NCI-H2196 (cell line): ENCODE results near the gene ZNF148.

Experiments
- DNase-seq: peaks from one replicate; lab custom pipeline; 2025; ENCODE audit not compliant: unreplicated experiment; lab: John Stamatoyannopoulos, UW

The ZNF148 gene

DNA sequence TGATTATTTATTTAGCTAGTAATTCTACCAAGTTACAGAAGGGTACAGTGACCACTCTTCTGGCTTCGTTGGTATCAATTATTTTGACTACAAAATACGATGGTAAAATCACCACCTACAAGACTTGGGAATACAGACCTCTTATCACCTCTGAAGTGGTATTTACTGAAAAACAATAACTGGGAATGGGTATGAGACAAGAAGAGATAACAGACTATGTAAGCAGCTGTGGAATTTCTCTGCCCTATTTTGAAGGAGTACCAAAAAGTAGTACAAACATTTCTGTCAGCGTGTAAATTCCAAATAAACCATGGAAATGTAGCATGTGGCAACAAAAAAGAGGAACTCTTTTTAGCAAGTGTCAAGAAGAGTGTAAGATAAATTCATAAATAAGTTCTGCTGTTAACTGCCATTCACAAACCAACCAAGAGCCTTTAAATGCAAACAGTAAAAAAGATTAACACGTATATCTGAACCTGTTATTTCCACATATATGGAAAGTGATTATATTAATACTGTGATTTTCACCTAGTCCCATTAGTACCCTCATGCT, 85.6 kb downstream of the ZNF148 start:
- DNase-seq = no peak

DNA sequence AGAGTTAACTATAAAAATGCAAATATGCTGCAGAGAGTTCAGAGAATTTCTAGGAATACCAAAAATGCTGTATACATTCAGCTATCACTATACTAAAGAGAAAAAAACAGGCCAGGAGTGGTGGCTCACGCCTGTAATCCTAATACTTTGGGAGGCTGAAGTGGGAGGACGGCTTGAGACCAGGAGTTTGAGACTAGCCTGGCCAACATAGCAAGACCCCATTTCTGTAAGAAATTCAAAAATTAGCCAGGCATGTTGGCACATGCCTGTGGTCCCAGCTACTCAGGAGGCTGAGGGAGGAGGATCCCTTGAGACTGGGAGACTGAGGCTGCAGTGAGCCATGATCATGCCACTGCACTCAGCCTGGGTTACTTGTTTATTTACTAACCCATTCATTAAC, 87.9 kb downstream of the ZNF148 start:
- DNase-seq = no peak

DNA sequence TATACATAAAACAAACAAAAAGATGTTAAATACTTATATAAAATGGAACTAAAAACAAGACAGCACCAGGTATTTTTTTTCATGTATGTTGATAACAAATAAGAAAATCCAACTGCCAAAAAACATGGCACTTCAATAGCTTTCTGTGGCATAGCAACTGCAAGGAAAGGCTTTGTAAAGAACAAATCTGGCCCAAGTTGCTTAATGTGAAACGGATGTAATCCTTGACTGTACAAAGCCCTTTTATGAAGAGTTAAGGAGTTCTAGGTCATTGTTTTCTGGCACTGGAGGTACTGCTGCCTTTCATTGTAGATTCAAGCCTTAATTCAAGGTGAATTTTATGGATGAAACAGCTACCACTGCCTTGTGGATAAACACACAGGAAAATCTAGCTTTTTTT, 93.7 kb downstream of the ZNF148 start:
- no peak for DNase-seq

DNA sequence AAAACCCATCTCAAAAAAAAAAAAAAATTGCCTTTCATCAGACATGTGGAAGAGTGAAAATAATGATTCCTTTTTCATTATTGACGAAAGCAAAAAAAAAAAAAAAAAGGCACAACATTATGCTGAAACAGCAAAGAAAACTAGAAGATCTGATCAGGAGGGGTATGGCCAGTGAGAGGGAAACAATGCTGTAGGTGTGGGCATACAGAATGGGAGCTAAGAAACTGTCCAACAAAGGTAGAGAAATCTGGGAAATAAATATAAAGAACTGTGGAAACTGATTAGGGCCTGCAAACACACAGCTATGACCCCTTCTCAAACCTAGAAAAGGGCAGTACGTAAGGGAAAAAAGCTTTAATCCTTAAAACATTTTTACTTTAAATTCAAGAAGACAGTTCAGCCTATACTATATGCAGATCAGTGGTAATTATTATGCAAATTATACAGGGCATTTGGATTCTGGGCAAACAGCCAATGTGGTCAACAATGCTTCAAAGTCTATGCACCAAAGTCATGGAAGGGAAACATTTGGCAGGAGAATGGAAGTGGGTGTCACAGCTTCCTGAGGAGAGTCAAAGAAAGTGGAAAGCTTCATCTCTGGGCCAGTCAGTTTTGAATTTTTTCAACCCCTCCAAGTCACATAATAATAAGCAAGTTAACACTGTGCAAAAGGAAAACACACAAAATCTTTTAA, 94.3 kb downstream of the ZNF148 start:
- peak; percentile 82 for DNase-seq

DNA sequence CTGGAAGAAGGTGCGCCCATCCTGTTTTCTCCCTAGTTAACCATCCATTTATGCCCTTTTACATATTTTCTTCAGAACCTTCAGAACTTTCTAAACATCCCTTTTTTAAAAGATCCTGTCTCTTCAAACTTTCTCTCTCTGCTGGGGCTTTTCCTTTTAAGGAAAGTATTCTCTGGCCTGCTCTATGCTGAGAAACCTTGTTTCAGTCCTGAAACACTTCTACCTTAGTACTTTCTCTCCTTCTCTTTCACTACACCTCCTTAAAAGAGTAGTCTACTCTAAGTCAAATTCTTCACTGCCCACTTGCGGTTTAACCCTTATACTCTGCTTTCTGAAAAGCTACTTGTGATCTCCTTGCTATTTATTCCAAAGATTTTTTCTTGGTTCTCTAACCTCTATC, 97.0 kb downstream of the ZNF148 start:
- no peak for DNase-seq

DNA sequence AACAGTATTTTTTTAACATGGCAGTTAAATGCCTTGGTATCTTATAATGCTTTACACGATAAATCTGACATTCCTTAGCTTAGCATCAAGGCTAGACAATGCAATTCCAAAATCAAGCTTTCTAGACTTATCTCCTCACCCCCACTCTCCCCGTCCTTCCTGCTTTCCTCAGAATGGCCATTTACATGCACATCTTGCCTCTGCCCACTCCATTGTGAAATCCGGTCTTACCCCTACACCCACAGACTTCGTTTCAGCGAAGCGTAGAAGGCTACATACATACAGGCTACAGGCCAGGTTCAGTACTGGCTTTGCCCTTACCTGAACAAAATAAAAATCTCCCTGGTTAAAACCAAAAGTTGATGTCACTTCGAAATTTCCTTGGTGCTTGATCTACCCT, 104.0 kb downstream of the ZNF148 start:
- no peak for DNase-seq

DNA sequence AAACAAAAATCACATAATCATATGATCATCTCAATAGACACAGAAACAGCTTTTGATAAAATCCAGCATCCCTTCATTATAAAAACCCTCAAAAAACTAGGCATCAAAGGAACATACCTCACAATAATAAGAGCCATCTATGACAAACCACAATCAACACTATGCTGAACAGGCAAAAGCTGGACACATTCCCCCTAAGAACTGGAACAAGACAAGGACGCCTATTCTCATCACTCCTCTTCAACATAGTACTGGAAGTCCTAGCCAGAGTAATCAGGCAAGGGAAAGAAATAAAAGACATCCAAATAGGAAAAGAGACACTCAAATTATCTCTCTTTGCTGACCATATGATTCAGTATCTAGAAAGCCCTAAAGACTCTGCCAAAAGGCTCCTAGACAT, 107.7 kb downstream of the ZNF148 start:
- DNase-seq = no peak

DNA sequence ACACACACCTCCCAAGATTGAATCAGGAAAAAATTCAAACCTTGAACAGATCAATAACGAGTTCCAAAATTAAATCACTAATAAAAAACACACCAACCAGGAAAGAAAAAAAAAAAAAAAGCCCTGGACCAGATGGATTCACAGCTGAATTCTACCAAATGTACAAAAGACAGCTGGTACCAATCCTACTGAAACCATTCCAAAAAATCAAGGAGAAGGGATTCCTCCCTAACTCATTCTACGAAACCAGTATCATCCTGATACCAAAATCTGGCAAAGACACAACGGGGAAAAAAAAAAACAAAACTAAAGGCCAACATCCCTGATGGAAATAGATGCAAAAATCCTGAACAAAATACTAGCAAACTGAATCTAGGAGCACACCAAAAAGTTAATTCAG, 108.2 kb downstream of the ZNF148 start:
- DNase-seq = no peak

DNA sequence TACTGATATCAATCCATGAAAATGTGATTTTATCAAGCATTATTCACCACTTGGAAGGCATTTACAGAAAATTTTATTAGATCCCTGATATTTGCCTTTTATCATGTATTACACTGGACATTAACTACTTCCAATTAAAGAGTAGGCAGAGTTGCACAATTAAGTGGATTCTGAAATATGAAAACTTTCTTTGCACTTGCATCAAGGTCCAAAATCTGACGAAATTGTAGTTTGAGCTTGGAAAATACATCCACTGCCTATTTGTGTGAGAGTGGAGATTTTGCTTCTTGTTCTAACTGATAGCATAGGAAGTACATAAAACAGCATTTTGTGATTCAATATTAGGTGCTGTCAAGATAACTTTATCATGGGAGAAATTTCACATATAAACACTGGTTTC, 113.0 kb downstream of the ZNF148 start:
- no peak for DNase-seq

DNA sequence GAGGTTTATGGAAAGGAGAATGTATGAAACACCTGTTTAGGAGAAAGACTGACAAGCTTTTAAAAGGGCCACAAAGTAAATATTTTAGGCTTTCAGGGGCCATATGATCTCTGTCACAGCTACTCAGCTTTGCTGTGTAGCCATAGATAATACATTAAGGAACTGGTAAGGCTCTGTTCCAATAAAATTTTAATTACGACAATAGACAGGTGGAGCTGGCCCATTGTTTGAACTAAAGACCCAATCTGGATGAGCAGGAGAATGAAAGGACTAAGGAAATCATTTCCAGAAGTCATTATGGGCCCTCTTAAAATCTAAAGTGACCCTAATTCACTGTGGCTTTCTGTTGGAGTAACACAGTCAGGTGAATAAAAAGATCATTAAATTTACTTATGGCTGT, 114.1 kb downstream of the ZNF148 start:
- no peak for DNase-seq

DNA sequence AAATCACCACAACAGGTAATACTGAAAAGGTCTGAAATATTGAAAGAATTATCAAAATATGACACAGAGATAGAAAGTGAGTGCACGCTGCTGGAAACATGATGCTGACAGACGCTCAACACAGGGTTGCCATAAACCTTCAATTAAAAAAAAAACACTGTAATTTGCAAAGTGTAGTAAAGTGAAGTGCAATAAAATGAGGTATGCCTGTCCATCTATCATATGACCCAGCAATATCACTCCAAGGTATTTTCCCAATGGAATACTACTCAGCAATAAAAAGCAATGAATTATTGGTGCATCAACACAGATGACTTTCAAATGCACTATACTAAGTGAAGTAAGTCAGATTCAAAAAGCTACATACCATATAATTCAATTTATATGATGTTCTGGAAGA, 115.0 kb downstream of the ZNF148 start:
- no peak for DNase-seq

DNA sequence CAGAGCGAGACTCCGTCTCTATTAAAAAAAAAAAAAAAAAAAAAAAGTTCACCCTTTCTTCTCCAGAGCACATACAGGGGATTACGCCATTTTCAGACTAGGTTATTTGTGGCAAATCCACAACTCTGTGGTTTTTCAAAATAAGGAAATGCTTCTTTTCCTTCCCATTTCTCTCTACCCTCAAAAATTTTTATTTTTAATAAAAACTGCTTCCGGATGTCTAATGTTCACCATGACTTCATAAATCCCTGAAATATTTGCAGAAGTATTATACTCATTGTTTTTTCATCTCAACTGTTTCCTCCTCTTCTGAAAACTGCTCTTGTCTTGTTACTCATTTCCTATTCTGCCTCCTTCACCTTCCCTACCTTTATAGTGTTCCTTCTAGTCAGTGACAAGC, 117.6 kb downstream of the ZNF148 start:
- no peak for DNase-seq

DNA sequence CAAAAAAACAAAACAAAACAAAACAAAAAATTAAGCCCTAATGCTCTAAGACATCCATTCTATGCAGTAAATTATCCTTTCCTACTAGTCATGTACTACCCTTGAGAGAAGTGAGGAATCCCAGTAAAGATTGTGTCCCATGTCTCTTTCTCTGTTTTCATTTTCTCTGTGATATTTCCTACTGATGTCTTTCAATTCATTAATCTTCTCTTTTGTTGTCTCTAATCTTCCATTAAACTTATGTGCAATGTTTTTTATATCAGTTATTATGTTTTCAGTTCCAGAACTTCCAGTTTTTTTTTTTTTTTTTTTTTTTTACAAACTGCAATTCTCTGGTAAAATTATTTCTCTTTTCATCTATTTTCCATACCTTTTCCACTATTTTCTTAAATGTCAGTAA, 118.5 kb downstream of the ZNF148 start:
- DNase-seq = no peak

DNA sequence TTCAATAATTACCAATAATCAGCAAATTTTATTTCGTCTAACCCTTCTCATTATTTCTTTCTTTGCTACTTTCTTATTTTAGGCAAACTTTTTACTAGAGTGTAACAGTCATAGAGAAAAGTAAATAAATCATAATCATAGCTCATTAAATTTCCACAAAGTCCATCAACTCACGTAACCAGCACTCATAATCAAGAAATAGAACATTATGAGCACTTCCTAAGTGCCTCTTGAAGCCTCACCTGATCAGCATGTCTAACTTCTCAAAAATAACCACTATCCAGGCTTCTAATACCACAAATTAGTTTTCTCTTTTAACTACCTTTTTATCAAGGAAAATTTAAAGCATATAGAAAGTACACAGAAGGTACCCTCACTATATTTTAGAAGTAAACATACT, 124.2 kb downstream of the ZNF148 start:
- no peak for DNase-seq

DNA sequence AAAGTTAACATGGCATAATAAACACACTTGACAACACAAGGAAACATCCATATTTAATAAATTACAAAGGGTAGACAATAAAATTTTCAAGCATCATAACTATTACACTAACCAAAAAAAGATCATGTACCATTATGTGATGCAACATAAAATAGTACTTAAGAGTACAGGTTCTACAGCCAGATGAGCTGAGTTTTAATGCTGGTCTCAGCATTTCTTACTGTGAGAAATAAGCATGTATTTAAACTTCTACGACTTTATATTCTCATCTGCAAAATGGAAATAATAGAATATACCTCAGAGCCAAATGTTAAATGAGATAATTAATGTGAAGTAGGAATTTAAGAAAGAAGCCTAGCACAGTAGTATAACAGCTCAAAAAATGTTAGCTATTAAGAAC, 128.9 kb downstream of the ZNF148 start:
- DNase-seq = no peak

DNA sequence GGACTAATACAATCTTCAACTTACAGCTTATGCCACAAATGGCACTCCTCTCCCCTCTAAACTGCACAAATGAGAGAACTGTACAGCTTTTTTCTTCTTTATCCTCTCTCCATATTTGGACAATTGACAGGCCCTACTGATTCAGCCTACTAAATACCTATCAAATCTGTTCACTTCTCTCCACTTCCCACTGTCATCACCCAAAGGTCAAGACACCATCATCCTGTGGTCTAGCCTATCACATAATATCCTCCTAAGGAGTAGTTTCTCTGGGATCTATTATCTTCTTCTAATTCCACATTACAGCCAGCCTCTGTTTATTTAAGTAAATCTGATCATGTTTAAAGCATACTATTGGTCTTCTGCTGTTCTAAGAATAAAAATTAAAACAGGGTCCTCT, 129.6 kb downstream of the ZNF148 start:
- no peak for DNase-seq

DNA sequence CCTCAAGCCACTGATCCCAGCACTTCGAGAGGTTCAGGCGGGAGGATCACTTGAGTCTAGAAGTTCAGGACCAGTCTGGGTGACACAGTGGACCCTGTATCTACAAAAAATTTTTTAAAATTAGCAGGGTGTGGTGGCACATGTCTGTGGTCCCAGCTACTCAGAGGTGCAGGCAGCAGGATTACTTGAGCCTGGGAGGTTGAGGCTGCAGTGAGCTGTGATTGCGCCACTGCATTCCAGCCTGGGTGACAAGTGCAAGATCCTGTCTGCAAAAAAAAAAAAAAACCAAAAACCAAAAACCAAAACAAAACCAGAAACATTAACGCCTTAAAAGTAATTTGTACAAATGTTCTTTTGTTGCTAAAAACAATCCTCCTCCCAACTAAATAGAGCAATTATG, 134.6 kb downstream of the ZNF148 start:
- DNase-seq = no peak

DNA sequence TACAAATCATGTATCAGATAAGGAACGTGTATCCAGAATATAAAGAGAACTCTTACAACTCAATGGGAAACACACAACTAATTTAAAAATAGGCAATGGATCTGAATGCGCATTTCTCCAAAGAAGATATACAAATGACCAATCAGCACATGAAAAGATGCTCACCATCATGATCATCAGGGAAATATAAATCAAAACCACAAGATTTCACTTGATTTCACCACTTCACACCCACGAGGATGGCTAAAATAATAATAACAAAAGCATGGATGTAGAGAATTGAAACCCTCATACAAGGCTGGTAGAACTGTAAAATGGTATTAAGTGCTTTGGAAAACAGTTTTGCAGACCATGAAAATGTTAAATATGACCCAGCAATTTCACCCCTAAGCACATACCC, 135.9 kb downstream of the ZNF148 start:
- no peak for DNase-seq

DNA sequence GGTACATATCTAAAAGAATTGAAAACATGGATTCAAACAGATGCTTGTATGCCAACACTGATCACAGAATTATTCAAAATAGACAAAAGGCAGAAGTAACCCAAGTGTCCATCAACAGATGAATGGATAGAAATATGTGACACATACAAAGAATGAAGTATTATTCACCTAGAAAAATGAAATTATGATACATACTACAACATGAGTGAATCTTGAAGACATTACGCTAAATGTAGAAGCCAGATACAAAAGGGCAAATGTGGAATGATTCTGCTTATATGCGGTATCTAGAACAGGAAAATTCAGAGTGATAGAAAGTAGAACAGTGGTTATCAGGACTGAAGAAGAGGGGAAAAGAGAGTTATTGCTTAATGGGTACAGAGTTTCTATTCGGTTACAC, 136.4 kb downstream of the ZNF148 start:
- DNase-seq = no peak

DNA sequence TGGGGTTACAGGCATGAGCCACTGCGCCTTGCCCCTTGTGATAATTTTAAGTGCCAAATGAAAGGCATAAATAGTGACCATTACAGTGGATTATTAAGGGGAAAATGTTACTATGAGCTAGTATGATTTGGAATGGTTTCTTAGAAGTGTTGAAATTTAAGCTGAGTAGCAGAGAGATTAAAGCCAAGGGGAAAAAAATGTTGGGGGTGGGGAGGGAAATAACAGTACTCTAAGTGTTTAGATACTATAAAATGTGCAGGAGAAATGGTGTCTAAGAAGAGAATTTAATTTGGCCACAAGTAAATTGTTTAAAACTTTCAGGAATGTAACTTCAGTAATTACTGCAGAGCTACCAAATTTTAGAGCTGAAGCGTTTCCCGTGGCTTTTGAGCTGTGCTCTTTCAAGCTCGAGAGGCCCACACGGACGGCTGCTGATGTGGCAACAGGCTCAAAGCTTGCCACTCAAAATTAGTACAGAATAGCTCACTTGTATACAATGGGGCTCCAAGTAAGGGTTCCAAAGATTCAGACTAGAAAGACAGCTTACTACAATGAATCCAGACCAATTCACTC, 138.7 kb downstream of the ZNF148 start:
- DNase-seq = no peak

DNA sequence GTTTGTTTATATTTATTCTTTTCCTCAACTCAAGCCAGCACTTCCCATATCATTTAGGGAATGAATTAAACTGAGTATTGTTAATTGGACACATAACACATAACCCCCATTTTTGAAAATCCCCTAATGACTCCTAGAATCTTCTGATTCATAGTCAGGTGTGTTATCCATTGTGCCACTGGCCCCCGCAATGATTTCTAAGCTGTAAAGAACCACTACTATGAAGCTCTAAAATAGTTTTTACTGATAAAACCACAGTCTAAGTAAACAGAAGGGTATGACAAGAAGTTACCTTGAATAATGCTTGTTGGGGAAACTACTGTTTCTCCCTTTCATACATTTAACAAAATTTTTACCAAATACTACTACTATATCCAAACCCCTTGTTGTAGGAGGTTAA, 140.3 kb downstream of the ZNF148 start:
- no peak for DNase-seq

DNA sequence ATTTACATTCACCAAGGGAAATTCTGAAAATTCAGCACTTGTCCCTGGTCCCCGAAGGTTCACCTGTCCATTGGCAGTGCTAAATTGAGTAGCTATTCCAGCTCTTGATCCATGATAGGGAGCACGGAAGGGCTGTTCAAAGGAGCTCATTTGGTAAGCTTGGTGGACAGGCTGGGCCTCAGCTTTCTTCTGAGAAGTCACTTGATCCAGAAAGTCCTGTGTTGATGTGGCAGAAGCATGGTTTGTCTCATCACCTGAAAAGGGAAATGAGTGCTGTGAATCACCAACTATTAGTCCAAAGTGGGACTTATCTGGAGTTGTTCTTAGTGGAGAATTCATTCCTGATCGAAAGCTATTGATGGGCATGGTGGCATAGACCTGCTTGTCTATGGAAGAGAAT, 142.7 kb downstream of the ZNF148 start:
- DNase-seq = no peak

DNA sequence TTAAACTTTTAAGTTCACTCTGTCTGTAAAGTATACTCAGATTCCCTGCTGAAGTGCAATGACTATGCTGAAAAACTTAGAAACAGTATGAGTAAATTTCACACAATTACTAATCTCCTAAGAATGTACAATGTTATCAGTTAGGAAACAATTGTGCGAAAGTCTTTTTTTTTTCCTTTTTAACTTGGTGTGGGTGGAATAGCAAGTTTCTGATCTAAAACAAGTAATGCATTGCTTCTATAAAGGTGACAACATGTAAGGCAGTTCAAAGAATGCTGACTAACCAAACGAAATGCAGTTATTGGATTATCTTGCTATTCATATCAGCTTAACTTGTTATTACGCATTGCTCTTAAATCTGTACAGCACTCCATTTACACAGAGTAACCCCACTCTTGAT, 143.2 kb downstream of the ZNF148 start:
- DNase-seq = no peak
